K562 (cell line): Measurements from ENCODE around the gene PIGV. TPM values are rescaled to one million over a fixed set of nuclear protein-coding genes. Genes with fewer than 3 reads are reported as not detected.
A peak's percentile ranks its signal among the peaks of the same experiment; 100 is the strongest.

Experiments
- ATF3 ChIP-seq, 2 experiments: fragments of 450-650 bp in 1 of 2; sonication (generic) in 1 of 2; formaldehyde crosslinking in 1 of 2; IDR thresholded peaks in 1 of 2; conservative IDR thresholded peaks in 1 of 2; 2 replicates each; pipeline versions ENCODE4 v1.6.1 to v1.8.1; 2016 to 2023; ENCODE audit warnings: mild to moderate bottlenecking in 2 of 2, moderate library complexity in 2 of 2, inconsistent platforms in 1 of 2, missing genetic modification reagents in 1 of 2
- CCAR2 ChIP-seq: fragments of 200-400 bp; formaldehyde crosslinking; IDR thresholded peaks from 2 replicates; pipeline ENCODE4 v1.6.1; 2017; ENCODE audit warnings: mild to moderate bottlenecking, low read depth, low read length
- CHD2 ChIP-seq: IDR thresholded peaks from 2 replicates; pipeline ENCODE4 v1.6.1; 2011; ENCODE audit warnings: low read depth, low read length
- CXXC5 ChIP-seq: fragments of 250-450 bp; sonication (Bioruptor Pico); IDR thresholded peaks from 2 replicates; pipeline ENCODE4 v1.8.0; 2022; ENCODE audit warnings: inconsistent platforms, mild to moderate bottlenecking, moderate library complexity
- ETS2 ChIP-seq: IDR thresholded peaks from 2 replicates; pipeline ENCODE4 v1.6.1; 2016; ENCODE audit warnings: borderline replicate concordance, missing genetic modification characterization, mild to moderate bottlenecking, moderate library complexity, missing compliant biosample characterization; ENCODE audit not compliant: poor library complexity, severe bottlenecking
- ETV1 ChIP-seq: fragments of 450-650 bp; conservative IDR thresholded peaks from 2 replicates; pipeline ENCODE4 v1.6.1; 2016; ENCODE audit warnings: missing genetic modification characterization, control low read depth, low read depth, missing compliant biosample characterization
- MAZ ChIP-seq, 2 experiments: fragments of 450-650 bp in 1 of 2; sonication (generic) in 1 of 2; formaldehyde crosslinking; IDR thresholded peaks in 1 of 2; conservative IDR thresholded peaks in 1 of 2; 2 replicates each; pipeline versions ENCODE4 v1.4.0 to v1.5.0; 2020; ENCODE audit warnings: mild to moderate bottlenecking in 1 of 2, missing genetic modification reagents in 1 of 2
- MXI1 ChIP-seq: IDR thresholded peaks from 2 replicates; pipeline ENCODE4 v1.6.1; 2011; ENCODE audit warnings: low read depth, mild to moderate bottlenecking, improper control_type of control experiment, low read length
- PATZ1 ChIP-seq: fragments of 250-450 bp; sonication (Bioruptor Pico); IDR thresholded peaks from 2 replicates; pipeline ENCODE4 v1.5.0; 2020; ENCODE audit warnings: mild to moderate bottlenecking, borderline replicate concordance
- RBFOX2 ChIP-seq: fragments of 200-400 bp; formaldehyde crosslinking; IDR thresholded peaks from 2 replicates; pipeline ENCODE4 v1.6.1; 2017; ENCODE audit warnings: low read depth, mild to moderate bottlenecking, low read length, moderate library complexity
- SMARCC2 ChIP-seq: fragments of 450-650 bp; IDR thresholded peaks from 2 replicates; pipeline ENCODE4 v1.6.1; 2017; ENCODE audit warnings: antibody characterized with exemption, moderate library complexity, mild to moderate bottlenecking, low read depth
- TOE1 ChIP-seq, 2 experiments: fragments of 450-650 bp in 1 of 2; sonication (generic) in 1 of 2; formaldehyde crosslinking in 1 of 2; IDR thresholded peaks; 2 replicates each; pipeline versions ENCODE4 v1.7.1 to v1.8.0; 2016 to 2022; ENCODE audit warnings: borderline replicate concordance in 2 of 2, mild to moderate bottlenecking in 2 of 2, antibody characterized with exemption in 1 of 2, inconsistent platforms in 1 of 2, low read depth in 1 of 2, missing genetic modification reagents in 1 of 2, moderate library complexity in 1 of 2
- USF1 ChIP-seq: sonication (generic); formaldehyde crosslinking; IDR thresholded peaks from 2 replicates; pipeline ENCODE4 v1.9.0; 2022; ENCODE audit warnings: mild to moderate bottlenecking, missing genetic modification reagents
- ZBTB26 ChIP-seq: fragments of 450-650 bp; formaldehyde crosslinking; IDR thresholded peaks from 2 replicates; pipeline ENCODE4 v1.4.0; 2022; ENCODE audit warnings: missing genetic modification characterization
- ZBTB9 ChIP-seq: fragments of 450-650 bp; formaldehyde crosslinking; IDR thresholded peaks from 2 replicates; pipeline ENCODE4 v1.4.0; 2020; ENCODE audit warnings: mild to moderate bottlenecking, moderate library complexity
- ZEB2 ChIP-seq: fragments of 450-650 bp; IDR thresholded peaks from 2 replicates; pipeline ENCODE4 v1.6.1; 2016
- ZKSCAN8 ChIP-seq: fragments of 200-800 bp; sonication (Bioruptor generic); IDR thresholded peaks from 2 replicates; pipeline ENCODE4 v1.6.1; 2016; ENCODE audit warnings: missing genetic modification characterization, missing compliant biosample characterization
- polyA plus RNA-seq, 8 experiments: library from polyadenylated mRNA; depleted of rRNA in 4 of 8; stranded (reverse) in 5 of 8; unstranded in 3 of 8; fragments of >200 nt; fragmentation: Nextera tagmentation in 2 of 8; fragmentation: Illumina TruSeq in 1 of 8; extraction: Ambion mirVana in 2 of 8; extraction: Trizol in 1 of 8; gene quantifications; 2 replicates each; pipeline versions ENCODE4 v1.2.1 to v1.2.3, GENCODE V29; 2011 to 2014; ENCODE audit warnings: inconsistent platforms in 1 of 8, missing spikeins in 1 of 8
- total RNA-seq, 7 experiments: library from RNA; depleted of rRNA in 6 of 7; stranded (reverse); fragments of >200 nt in 6 of 7; fragmentation: Illumina TruSeq in 2 of 7; extraction: Trizol in 2 of 7; gene quantifications; 2 replicates each; pipeline versions ENCODE4 v1.2.1 to v1.2.3, GENCODE V29; 2011 to 2021; ENCODE audit warnings: low replicate concordance in 1 of 7

The PIGV gene
- total and polyA plus RNA-seq, 9 of the 15 experiments (the other 6 are each of a cell fraction or from before 2014, with no cell fraction given) = 8.4 to 21.8 (median 11.7) TPM

GRCh38 chr1:26788836-26789611 is 1.3 kb downstream of the PIGV start (continued):
- TF ChIP-seq ZBTB9 (CRISPR knock-in tag) (0 out of 2 replicates have a peak, but pooled peaks have one; percentile 26), RBFOX2 (no peak), CCAR2 (no peak), SMARCC2 (no peak), TOE1 (IDR thresholded peaks at IDR 0.05; ENCODE audit: borderline replicate concordance) (peak; percentile 44; the same call in 1 of the 2 replicates), TOE1 (CRISPR knock-in tag; IDR thresholded peaks at IDR 0.05; ENCODE audit: borderline replicate concordance, low read depth) (no peak), CHD2 (0 out of 2 replicates have a peak, but pooled peaks have one; percentile 5), CXXC5 (CRISPR knock-in tag) (no peak), ZKSCAN8 (CRISPR knock-in tag) (no peak), ZEB2 (peak; percentile 45; the same call in 1 of the 2 replicates), ETV1 (tag) (0 out of 2 replicates have a peak, but pooled peaks have one; percentile 43), ZBTB26 (CRISPR knock-in tag) (no peak), ETS2 (no peak), PATZ1 (CRISPR knock-in tag) (no peak), USF1 (CRISPR knock-in tag) (no peak), MXI1 (peak; percentile 15; the same call in 1 of the 2 replicates), ATF3 (IDR thresholded peaks at IDR 0.05) (no peak), ATF3 (CRISPR knock-in tag; conservative IDR thresholded peaks at IDR 0.05) (0 out of 2 replicates have a peak, but pooled peaks have one; percentile 16), MAZ (CRISPR knock-in tag; conservative IDR thresholded peaks at IDR 0.05 in 1 of 2, IDR thresholded peaks at IDR 0.05 in 1 of 2) (peak; percentile 89 to 99)
